ENCODE results near the gene EGR1. TPM values are rescaled to one million over a fixed set of nuclear protein-coding genes. Genes with fewer than 3 reads are reported as not detected.
A peak's percentile ranks its signal among the peaks of the same experiment; 100 is the strongest.

The EGR1 gene
- total RNA-seq, 5 donors from 2014 or later (not counting 1 experiment from before 2014, with no cell fraction given): 6.8 to 13.8 (median 8.0) TPM

DNA sequence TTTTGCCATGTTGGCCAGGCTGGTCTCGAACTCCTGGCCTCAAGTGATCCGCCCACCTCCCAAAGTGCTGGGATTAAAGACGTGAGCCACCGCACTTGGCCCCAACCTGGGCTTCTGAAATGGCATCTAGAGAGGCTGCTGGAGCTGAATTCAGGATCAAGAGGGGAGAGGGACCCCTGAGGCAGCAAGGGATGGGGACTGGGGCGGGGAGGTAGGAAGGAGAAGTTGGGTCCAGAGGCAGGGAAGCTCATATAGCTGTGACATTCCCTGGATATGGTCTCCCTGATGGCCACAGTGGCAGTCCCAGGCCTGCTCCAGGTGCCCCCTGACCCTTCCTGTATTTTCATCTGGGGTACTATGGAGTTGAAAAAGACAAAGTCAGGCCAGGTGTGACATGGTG is 14.3 kb upstream of the EGR1 start:
- Mint-ChIP-seq H3K4me3 (no peak overlapping the region), H3K27ac (no peak overlapping the region), H3K4me1 (peaks cover 5 to 8% (median 5%) of the 10 kb centered on the region in 3 donors), H3K36me3 (no peaks in the 10 kb centered on the region), H3K27me3 (no peaks in the 10 kb centered on the region), H3K9me3 (no peaks in the 10 kb centered on the region)
- Histone ChIP-seq H3K4me1 (ENCODE audit: control insufficient read depth in 1 of 2, extremely low read depth in 1 of 2, insufficient read depth in 2 of 2, low read length in 2 of 2) (peaks cover 3 to 12% of the 10 kb centered on the region in 2 experiments), H3K9me3 (no peaks in the 10 kb centered on the region), H3K27me3 (replicated peaks in 1 of 2; ENCODE audit: control insufficient read depth in 2 of 2, extremely low read depth in 1 of 2, insufficient read depth in 2 of 2, low read length in 1 of 2) (peaks cover 0 to 29% of the 10 kb centered on the region in 2 experiments), H3K36me3 (ENCODE audit: control insufficient read depth in 2 of 2, extremely low read depth in 1 of 2, insufficient read depth in 1 of 2, low read length in 1 of 2) (peaks cover 0 to 4% of the 10 kb centered on the region in 2 donors), H3K4me3 (ENCODE audit: control insufficient read depth in 1 of 2, extremely low read depth in 1 of 2, low read length in 1 of 2) (no peak overlapping the region), H3K27ac (ENCODE audit: low read length) (no peak overlapping the region)
- no peak for DNase-seq
- CTCF ChIA-PET: interaction anchor here (0.6 to 4.2 kb wide), 8 partner anchors 11 to 1137 kb away, joined by 3 to 43 read pairs (median 6); partner anchors contain the start of gene EGR1 (in 1 of the 2)
- 82% methylated on average over 3 of the region's 5 CpGs for WGBS (ENCODE audit: insufficient coverage)
- no peak for ATAC-seq (replicated peaks in 1 of 4)
- POLR2A ChIA-PET: interaction anchor here in 1 of 2 donors (0.6 kb wide), 1 partner anchor 93 kb away, joined by 4 read pairs; no protein-coding TSS in a partner anchor

DNA sequence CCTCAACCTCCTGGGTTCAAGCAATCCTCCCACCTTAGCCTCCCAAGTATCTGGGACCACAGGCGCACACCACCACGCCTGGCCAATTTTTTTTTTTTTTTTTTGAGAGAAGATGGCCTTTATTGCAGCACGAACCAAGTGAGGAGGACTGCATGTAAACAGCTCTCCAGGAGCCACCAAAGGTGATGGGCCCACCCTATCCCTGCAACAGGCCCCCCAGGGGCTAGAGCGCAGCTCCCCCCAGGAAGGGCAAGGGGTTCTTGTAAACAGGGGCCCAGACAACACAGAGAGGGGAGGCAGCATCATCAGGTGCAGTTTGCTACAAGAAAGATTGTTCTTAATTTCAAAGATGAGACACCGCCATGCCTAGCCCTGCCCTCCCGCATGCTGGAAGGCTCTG is 12.6 kb upstream of the EGR1 start:
- H3K27ac Mint-ChIP-seq: no peak overlapping the region
- ATAC-seq (replicated peaks in 1 of 4) (no peak), DNase-seq (no peak)
- no peaks in the 10 kb centered on the region for H3K9me3 ChIP-seq
- H3K4me1 Mint-ChIP-seq: peaks cover 5 to 10% (median 9%) of the 10 kb centered on the region in 3 donors
- H3K36me3 Mint-ChIP-seq: no peaks in the 10 kb centered on the region
- H3K27me3 ChIP-seq (replicated peaks in 1 of 2; ENCODE audit: control insufficient read depth in 2 of 2, extremely low read depth in 1 of 2, insufficient read depth in 2 of 2, low read length in 1 of 2): peaks cover 0 to 32% of the 10 kb centered on the region in 2 experiments
- no peaks in the 10 kb centered on the region for H3K9me3 Mint-ChIP-seq
- no peaks in the 10 kb centered on the region for H3K27me3 Mint-ChIP-seq
- CTCF ChIA-PET: interaction anchor here in 1 of 2 donors (0.6 kb wide), 2 partner anchors 11 to 793 kb away, joined by 3 to 6 read pairs; no protein-coding TSS in a partner anchor
- no peak overlapping the region for H3K27ac ChIP-seq (ENCODE audit: low read length)
- POLR2A ChIA-PET: interaction anchor here in 1 of 2 donors (0.6 kb wide), 1 partner anchor 56 kb away, joined by 4 read pairs; no protein-coding TSS in a partner anchor
- no peak overlapping the region for H3K4me3 Mint-ChIP-seq
- peaks cover 3 to 16% of the 10 kb centered on the region in 2 experiments for H3K4me1 ChIP-seq (ENCODE audit: control insufficient read depth in 1 of 2, extremely low read depth in 1 of 2, insufficient read depth in 2 of 2, low read length in 2 of 2)
- peaks cover 0 to 4% of the 10 kb centered on the region in 2 donors for H3K36me3 ChIP-seq (ENCODE audit: control insufficient read depth in 2 of 2, extremely low read depth in 1 of 2, insufficient read depth in 1 of 2, low read length in 1 of 2)
- H3K4me3 ChIP-seq (ENCODE audit: control insufficient read depth in 1 of 2, extremely low read depth in 1 of 2, low read length in 1 of 2): no peak overlapping the region
- 94% methylated on average over 2 of the region's 6 CpGs for WGBS (ENCODE audit: insufficient coverage)

DNA sequence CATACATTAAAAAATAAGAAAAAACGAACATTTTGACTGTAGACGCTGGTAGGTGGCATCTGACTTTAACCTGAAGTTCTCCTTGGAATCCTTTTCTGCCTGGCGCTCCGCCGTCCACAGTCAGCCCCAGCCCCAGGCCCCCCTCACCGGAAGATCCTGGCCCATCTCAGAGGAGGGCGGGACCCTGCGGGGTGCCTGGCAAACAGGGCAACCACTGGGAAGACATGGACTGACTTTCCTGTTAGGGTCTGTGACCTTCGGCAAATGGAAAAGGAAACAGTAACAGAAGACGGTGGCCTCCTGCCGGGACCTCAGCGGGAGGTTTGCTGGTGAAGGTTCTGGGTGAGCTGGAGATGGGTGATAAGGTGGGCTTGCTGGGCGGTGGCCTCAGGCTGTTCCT is 11.7 kb upstream of the EGR1 start:
- no peaks in the 10 kb centered on the region for H3K9me3 Mint-ChIP-seq
- Histone ChIP-seq H3K27ac (ENCODE audit: low read length) (no peak overlapping the region), H3K4me3 (ENCODE audit: control insufficient read depth in 1 of 2, extremely low read depth in 1 of 2, low read length in 1 of 2) (no peak overlapping the region), H3K36me3 (ENCODE audit: control insufficient read depth in 2 of 2, extremely low read depth in 1 of 2, insufficient read depth in 1 of 2, low read length in 1 of 2) (peaks cover 0 to 4% of the 10 kb centered on the region in 2 donors), H3K4me1 (ENCODE audit: control insufficient read depth in 1 of 2, extremely low read depth in 1 of 2, insufficient read depth in 2 of 2, low read length in 2 of 2) (peaks cover 9 to 25% of the 10 kb centered on the region in 2 experiments), H3K9me3 (no peaks in the 10 kb centered on the region), H3K27me3 (replicated peaks in 1 of 2; ENCODE audit: control insufficient read depth in 2 of 2, extremely low read depth in 1 of 2, insufficient read depth in 2 of 2, low read length in 1 of 2) (peaks cover 0 to 25% of the 10 kb centered on the region in 2 experiments)
- no peak overlapping the region for H3K27ac Mint-ChIP-seq
- H3K36me3 Mint-ChIP-seq: no peaks in the 10 kb centered on the region
- H3K4me1 Mint-ChIP-seq: peaks cover 12 to 18% (median 18%) of the 10 kb centered on the region in 3 donors
- DNase-seq (no peak), ATAC-seq (replicated peaks in 1 of 4) (no peak)
- H3K27me3 Mint-ChIP-seq: no peaks in the 10 kb centered on the region
- H3K4me3 Mint-ChIP-seq: no peak overlapping the region
- ChIA-PET POLR2A (no interaction called here), CTCF (interaction anchor here in 1 of 2 donors (0.6 kb wide), 1 partner anchor 26 kb away, joined by 3 read pairs; no protein-coding TSS in a partner anchor)
- 94% methylated on average over 12 of the region's 13 CpGs for WGBS (ENCODE audit: insufficient coverage)

DNA sequence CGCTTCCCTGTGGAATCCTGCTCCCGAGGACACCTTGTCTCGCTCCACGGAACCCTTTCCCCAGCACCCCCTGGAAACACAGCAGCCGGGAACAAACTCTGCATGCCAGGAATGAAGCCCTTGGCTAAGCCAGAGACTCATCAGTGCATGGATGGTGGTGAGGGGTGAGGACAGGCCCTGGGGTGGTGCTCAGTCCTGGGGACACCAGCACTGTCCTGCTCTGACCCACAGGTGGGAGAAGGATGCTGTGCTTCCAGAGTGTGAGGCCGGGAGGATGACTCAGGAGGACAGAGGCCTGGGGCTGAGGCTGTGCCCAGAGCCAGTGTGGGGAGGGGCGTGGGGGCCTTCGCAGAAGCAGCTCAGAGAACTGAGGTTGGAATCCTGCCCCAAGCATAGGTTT is 11.2 kb upstream of the EGR1 start:
- CTCF ChIA-PET: no interaction called here
- H3K36me3 Mint-ChIP-seq: no peaks in the 10 kb centered on the region
- H3K4me1 Mint-ChIP-seq: peaks cover 18 to 23% (median 23%) of the 10 kb centered on the region in 3 donors
- H3K27me3 Mint-ChIP-seq: no peaks in the 10 kb centered on the region
- H3K9me3 Mint-ChIP-seq: no peaks in the 10 kb centered on the region
- ATAC-seq (replicated peaks in 1 of 4) (no peak), DNase-seq (no peak)
- Histone ChIP-seq H3K36me3 (ENCODE audit: control insufficient read depth in 2 of 2, extremely low read depth in 1 of 2, insufficient read depth in 1 of 2, low read length in 1 of 2) (peaks cover 0 to 4% of the 10 kb centered on the region in 2 donors), H3K4me3 (ENCODE audit: control insufficient read depth in 1 of 2, extremely low read depth in 1 of 2, low read length in 1 of 2) (no peak overlapping the region), H3K9me3 (no peaks in the 10 kb centered on the region), H3K27me3 (replicated peaks in 1 of 2; ENCODE audit: control insufficient read depth in 2 of 2, extremely low read depth in 1 of 2, insufficient read depth in 2 of 2, low read length in 1 of 2) (peaks cover 0 to 23% of the 10 kb centered on the region in 2 experiments), H3K4me1 (ENCODE audit: control insufficient read depth in 1 of 2, extremely low read depth in 1 of 2, insufficient read depth in 2 of 2, low read length in 2 of 2) (peaks cover 15 to 30% of the 10 kb centered on the region in 2 experiments), H3K27ac (ENCODE audit: low read length) (no peak overlapping the region)
- POLR2A ChIA-PET: no interaction called here
- H3K4me3 Mint-ChIP-seq: no peak overlapping the region
- 66% methylated on average over 6 of the region's 8 CpGs for WGBS (ENCODE audit: insufficient coverage)
- no peak overlapping the region for H3K27ac Mint-ChIP-seq

DNA sequence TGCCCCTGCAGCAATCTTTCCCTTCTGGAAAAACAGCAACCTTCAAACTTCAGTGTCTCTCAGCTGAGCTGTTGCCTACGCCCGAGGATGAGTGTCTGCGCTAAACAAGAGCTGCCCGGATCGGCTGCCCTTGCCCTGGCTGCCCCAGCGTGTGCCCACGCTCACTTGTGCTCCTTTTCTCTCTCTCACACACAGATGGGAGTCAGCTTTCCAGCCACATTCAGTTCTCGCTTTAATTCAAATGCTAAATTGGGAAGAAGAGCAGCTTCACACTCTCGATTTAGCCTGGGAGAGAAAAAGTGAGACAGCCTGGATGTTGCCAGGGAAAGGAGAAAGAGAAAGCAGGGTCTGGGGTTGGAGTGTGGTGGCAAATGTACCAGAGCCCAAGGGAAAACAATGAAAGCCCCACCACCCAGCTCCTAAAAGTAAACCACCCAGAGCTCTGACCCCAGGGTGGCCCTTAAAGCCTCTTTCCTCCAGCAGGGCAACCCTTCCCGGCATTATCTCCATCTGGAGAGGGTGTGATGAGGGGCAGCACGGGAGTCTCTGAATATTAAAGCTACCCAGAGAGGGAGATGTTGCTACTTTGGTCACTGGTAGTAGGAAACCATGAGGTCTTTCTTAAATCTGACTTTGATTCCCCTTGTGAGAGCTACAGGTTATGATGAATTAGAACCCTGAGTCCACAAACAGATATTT is 9.9 kb upstream of the EGR1 start:
- Histone ChIP-seq H3K36me3 (ENCODE audit: control insufficient read depth in 2 of 2, extremely low read depth in 1 of 2, insufficient read depth in 1 of 2, low read length in 1 of 2) (peaks cover 0 to 4% of the 10 kb centered on the region in 2 donors), H3K27me3 (replicated peaks in 1 of 2; ENCODE audit: control insufficient read depth in 2 of 2, extremely low read depth in 1 of 2, insufficient read depth in 2 of 2, low read length in 1 of 2) (peaks cover 0 to 12% of the 10 kb centered on the region in 2 experiments), H3K27ac (ENCODE audit: low read length) (no peak overlapping the region), H3K4me1 (ENCODE audit: control insufficient read depth in 1 of 2, extremely low read depth in 1 of 2, insufficient read depth in 2 of 2, low read length in 2 of 2) (peaks cover 24 to 31% of the 10 kb centered on the region in 2 experiments), H3K4me3 (ENCODE audit: control insufficient read depth in 1 of 2, extremely low read depth in 1 of 2, low read length in 1 of 2) (no peak overlapping the region), H3K9me3 (no peaks in the 10 kb centered on the region)
- H3K4me1 Mint-ChIP-seq: peaks cover 25 to 31% (median 29%) of the 10 kb centered on the region in 3 donors
- H3K27ac Mint-ChIP-seq: no peak overlapping the region
- no peak for DNase-seq
- POLR2A ChIA-PET: interaction anchor here (0.5 to 0.6 kb wide), 2 partner anchors 124 to 537 kb away, joined by 3 to 5 read pairs; no protein-coding TSS in a partner anchor
- H3K27me3 Mint-ChIP-seq: no peaks in the 10 kb centered on the region
- H3K4me3 Mint-ChIP-seq: no peak overlapping the region
- no peak for ATAC-seq (replicated peaks in 1 of 4)
- no peaks in the 10 kb centered on the region for H3K9me3 Mint-ChIP-seq
- H3K36me3 Mint-ChIP-seq: no peaks in the 10 kb centered on the region
- 88% methylated on average over 3 of the region's 11 CpGs for WGBS (ENCODE audit: insufficient coverage)
- CTCF ChIA-PET: interaction anchor here (0.6 to 1.5 kb wide), 4 partner anchors 9 to 698 kb away, joined by 3 to 5 read pairs (median 4); partner anchors contain the start of gene EGR1 (in 1 of the 2)

DNA sequence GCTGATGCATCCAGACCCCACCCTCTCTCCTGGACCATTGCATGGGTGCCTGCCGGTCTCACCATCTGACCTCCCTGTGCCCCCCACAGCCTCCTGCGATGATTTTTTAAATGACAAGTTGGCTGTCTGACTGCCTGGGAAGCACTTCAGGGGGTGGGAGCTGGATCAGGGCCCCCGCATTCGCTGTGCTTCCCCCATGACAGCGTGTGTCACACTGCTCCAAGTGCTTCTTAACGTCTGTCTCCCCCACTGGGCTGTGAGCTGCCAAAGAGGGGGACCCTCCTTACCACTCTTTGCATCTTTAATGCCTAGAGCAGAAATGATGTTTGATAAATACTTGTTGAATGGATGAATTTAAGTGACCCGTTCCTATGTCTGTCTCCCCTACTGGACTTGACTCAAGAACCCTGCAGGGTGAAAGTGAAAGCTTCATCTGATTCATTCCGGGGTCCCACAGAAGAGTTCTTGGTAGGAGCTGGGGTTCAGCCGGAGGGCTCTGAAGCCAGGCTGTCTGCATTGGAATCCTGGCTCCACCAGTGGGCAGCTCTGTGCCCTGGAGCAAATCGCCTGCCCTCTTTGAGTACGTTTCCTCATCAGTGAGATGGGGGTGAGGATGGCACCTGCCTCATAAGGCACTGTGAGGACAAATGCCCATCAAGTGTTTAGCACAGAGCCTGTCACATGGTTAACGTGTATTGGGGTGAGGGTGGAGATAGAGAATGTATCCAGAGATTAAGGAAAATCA is 7.6 kb upstream of the EGR1 start:
- CTCF ChIA-PET: interaction anchor here in 1 of 2 donors (1.1 to 1.2 kb wide), 2 partner anchors 42 to 85 kb away, joined by 3 to 4 read pairs; partner anchors contain the start of gene ETF1
- H3K9me3 Mint-ChIP-seq: no peaks in the 10 kb centered on the region
- DNase-seq (no peak), ATAC-seq (replicated peaks in 1 of 4) (no peak)
- H3K4me1 Mint-ChIP-seq: peaks cover 32 to 42% (median 36%) of the 10 kb centered on the region in 3 donors
- POLR2A ChIA-PET: no interaction called here
- H3K27ac ChIP-seq (ENCODE audit: low read length): peak overlapping the region; percentile 19
- no peak overlapping the region for H3K4me3 ChIP-seq (ENCODE audit: control insufficient read depth in 1 of 2, extremely low read depth in 1 of 2, low read length in 1 of 2)
- H3K27me3 Mint-ChIP-seq: no peaks in the 10 kb centered on the region
- WGBS (ENCODE audit: insufficient coverage): 87% methylated on average over 8 of the region's 12 CpGs
- peak overlapping the region in 1 of 2 donors; percentile 45 for H3K27ac Mint-ChIP-seq
- H3K36me3 Mint-ChIP-seq: no peaks in the 10 kb centered on the region
- peaks cover 0 to 8% of the 10 kb centered on the region in 2 experiments for H3K27me3 ChIP-seq (replicated peaks in 1 of 2; ENCODE audit: control insufficient read depth in 2 of 2, extremely low read depth in 1 of 2, insufficient read depth in 2 of 2, low read length in 1 of 2)
- no peaks in the 10 kb centered on the region for H3K9me3 ChIP-seq
- H3K4me3 Mint-ChIP-seq: peak overlapping the region in 1 of 3 donors; percentile 71
- H3K4me1 ChIP-seq (ENCODE audit: control insufficient read depth in 1 of 2, extremely low read depth in 1 of 2, insufficient read depth in 2 of 2, low read length in 2 of 2): peaks cover 25 to 35% of the 10 kb centered on the region in 2 experiments
- H3K36me3 ChIP-seq (ENCODE audit: control insufficient read depth in 2 of 2, extremely low read depth in 1 of 2, insufficient read depth in 1 of 2, low read length in 1 of 2): peaks cover 0 to 4% of the 10 kb centered on the region in 2 donors
